Measurements from ENCODE around the gene C14orf119.

Gene C14orf119

GRCh38 chr14:23060536-23061260 is 34.6 kb upstream of the C14orf119 start:
- no peak for DNase-seq (ENCODE audit: low read depth)

DNA sequence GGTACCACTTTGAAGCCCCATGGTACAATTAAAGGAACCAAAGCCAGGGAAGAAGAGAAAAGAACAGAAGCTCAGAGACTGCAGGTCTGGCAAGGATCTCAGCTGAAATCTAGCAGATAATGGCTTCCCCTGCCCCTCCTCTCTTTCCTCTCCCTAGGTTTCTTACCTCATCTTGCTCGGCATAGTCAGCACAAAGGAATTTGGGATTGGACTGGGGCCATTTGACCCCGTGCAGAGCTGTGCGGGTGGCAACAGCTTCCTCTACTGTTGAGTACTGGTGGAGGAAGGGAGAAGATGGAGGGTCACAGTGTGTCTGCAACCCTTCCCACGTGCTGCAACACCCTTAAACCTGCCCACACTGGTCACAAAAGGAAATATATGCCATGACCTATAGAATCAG is 33.3 kb upstream of the C14orf119 start:
- peak; percentile 98 for DNase-seq (ENCODE audit: low read depth)

DNA sequence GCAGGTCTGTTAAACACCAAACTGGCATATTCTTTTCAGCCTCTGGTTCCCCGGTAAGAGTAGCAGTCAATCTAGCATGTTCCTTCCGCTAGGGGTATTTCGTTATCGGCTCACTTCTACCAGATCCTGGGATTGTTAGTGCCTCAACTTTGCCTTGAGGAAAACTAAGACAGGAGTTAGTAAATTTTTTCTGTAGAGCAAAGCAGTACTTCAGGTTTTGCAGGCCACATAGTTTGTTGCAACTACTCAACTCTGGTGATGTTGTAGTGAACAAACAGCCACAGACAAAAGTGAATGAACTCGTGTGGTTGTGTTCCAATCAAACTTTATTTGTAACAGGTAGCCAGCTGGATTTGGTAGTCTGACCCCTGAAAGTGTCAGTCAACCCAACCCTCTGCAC is 31.7 kb upstream of the C14orf119 start:
- DNase-seq (ENCODE audit: low read depth), result no peak

- no peak for DNase-seq (ENCODE audit: low read depth)
These were observed 28.9 kb upstream of the C14orf119 start for GRCh38 chr14:23066368-23066767.

DNA sequence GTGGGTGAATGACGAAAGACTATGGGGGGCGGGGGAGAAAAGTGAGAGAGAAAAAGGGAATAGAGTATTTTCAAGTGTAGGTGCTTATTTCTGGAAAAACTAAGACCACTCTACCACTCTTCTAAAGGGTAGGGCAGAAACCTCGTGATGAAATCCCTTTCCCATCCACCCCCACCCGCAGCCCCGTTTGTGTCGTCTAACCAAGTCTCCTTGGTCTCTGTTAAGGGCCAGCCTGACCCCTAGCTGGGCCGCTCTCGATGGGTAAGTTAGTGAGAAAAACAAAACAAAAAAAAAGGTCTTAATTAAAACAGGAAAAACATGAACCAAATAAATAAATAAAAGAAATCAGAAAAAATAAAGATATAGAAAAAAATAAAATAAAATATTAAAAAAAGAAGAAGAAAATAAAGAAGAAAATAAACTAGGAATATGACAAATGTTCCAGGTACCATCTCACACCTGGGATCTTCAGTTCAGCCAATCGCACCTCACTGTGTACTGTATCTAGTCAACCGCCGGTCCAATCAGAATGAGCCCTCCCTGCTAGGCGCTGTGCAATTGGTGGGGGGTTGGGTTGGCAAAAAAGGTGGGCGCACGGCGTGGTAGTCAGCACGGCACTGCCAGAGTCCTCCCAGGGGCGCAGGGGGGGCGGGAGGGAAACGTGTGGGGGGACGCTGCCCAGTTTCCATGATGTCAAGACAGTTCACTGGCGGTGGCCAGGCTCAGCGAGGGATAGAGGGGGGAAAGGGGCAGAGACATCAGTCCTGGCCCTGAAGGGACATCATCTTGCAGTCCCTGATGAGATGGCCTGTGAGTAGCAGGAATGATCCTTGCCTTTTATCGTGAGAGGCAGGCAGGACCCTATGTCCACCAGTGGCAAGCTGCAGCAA is 28.2 kb upstream of the C14orf119 start:
- no peak for DNase-seq (ENCODE audit: low read depth)

- DNase-seq (ENCODE audit: low read depth), result no peak
These were observed 27.2 kb upstream of the C14orf119 start for GRCh38 chr14:23067847-23068788.

DNA sequence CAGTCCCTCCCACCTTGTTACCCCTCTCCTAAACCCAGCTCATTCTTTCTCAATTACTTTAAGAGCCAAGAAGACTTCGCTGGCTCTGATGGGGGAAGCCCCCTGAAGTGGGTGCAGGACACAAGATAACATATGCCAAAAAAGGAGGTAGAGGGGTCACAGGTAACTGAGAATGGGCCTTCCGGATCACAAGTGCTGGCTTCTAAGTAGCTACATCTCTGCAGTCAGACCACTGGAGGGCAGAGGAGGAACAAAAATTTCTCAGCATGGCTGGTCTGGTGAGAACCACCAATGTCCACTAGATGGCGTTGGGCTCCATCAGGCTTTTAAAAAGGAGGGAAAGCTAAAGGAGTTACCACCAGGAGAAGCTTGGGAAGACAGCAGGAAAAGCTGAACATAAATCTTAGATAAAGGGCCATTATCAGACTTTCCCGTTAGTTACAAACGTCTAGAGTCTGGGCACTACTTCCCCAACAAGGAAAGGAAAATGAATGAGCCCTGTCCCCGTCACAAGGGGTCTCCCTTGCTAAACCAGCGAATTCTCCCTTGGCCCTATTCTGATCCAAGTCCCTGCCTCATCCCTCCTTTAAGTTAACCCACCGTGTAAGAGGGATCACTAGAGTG is 26.4 kb upstream of the C14orf119 start:
- peak; percentile 93 for DNase-seq (ENCODE audit: low read depth)

DNA sequence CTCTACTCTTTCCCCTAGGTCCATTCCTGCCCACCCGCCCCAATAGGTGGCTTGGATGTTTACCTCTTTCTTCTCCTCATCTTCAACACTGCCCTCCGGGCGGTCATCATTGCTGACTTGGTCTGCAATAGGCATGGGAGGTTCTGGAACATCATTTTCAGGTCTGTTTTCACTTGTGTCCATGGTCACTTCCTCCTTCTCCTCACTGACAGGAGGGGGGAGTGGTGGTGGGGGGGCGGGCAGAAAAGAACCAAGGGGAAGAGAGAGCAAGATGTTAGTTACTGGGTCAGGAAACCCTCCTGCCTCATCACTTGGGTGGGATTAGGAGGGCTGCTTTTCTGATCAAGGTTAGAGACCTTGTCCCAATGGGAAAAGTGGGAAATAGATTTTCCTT is 25.9 kb upstream of the C14orf119 start:
- DNase-seq (ENCODE audit: low read depth), result no peak

GRCh38 chr14:23070262-23071129 is 24.8 kb upstream of the C14orf119 start:
- DNase-seq (ENCODE audit: low read depth), result peak; percentile 64

DNA sequence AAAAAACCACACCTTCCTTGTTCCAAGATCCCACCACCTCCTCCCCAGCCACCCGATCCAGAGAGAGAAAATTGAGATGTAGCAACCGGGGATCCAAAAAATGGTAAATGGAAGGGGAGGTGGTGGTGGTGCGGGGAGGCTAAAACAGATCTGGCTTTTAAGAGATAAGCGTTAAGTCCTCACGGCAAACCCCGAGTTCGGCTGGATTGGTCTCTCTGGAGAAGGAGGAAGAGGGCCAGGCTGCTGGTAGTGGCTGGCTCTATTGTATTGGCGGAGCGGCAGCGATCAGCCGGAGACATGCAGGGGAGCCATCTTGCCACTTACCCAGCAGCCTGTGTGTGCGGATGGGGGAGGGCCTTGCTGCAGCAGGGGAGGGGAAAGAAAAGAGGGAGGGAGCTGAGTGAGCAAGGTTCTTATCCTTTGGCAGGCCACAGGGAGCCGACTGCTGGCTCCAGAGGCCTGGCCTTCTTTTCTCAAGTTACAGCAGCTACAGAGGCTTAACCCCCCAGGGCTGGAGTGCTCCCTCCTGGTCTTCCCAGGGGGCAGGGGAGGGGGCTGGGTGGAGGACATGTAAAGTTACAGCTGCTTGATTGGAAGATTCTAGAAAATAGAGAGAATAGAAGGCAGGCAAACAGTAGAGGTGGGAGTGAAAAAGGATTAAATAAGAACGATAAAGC is 23.9 kb upstream of the C14orf119 start:
- DNase-seq (ENCODE audit: low read depth), result peak; percentile 96

DNA sequence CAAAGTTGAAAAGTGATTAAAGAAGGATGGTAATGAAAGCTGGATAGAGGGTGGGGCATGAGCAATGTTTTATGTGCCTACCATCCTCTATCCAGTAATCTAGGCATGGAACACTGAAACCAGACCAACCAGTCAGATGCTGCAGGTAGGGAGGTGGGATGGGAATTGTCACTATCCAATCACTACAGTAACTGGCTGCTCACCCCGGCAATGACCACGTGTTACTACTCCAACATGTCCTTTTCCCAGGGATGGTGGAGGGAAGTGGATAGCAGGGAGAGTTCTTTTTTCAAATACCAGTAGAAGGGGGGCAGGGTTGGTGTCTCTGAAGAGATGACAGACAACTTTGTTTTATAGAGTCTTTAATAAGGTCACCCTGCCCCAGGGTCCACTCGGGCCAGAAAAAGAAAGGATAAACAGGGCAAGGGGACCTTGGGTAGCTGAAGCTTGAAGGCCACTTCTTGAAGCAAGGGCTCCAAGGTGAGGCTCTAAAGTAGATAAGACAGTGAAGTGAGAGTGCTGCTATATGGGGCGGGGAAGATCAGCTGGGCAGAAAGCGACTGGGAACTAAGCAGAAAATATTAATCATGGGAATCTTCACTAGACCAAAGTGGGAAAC is 23.3 kb upstream of the C14orf119 start:
- no peak for DNase-seq (ENCODE audit: low read depth)

DNA sequence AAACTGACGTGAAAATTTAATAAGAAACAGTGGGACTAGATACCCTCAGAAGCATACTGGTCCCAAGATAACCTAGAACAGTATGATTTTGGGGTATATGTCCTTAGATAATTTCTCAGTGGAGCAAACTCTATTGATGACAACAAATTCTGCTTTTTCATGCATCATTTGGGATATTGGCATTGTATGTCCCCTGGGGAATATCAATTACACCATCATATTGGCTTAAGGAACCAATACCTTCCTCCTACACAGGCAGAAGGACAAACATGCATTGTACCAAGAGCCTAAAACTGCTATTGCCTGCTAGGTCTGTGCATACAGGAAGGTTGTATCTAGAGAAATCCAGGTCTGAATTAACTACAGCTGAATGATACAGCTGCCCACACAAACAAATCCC is 20.4 kb upstream of the C14orf119 start:
- DNase-seq (ENCODE audit: low read depth), result no peak

DNA sequence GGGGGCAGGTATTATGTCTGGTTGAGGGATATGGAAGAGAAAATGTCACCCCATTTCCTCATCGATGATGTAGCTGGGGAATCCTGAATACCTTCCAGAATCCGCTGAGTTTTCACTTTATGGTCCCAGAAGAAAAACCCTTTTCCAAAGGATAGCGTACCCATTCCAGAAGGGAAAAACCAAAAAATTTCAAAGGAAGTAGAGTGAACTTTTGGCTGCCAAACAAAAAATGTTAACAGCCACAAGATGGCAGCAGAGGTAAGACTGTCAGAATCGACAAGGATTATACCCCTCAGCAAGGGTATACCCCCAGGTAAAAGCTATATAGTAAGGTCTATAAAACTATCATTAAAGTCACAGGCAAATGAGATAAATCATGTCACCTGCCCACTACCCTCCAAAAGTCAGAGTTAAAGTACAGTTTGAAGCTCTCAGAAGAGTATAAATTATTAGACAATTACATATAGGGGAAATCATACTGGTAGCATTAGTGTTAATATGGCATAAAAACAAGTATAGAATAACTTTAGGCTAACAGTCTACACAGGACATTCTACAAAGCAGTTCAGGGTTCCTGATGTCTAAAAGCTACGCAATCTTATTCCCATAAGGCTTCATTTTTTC is 18.4 kb upstream of the C14orf119 start:
- DNase-seq (ENCODE audit: low read depth), result no peak

DNA sequence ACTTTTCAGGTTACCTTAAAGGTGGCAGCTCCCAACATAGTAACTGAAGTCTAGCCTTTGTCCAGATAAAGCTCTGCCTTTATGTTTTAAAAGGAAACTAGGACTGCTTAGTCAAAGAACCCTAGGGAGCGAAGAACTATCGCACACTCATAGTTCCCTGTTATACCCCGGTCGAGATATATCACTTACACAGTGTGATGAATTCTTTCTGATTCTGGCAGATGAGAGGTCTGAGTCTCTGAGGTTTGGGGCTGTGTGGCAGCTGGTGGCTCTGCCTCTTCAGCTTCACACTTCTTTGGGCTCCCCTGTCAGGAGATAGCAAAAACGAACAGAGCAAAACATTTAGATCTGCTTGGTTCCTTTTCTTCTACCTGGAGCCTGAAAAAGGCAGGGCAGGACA is 17.3 kb upstream of the C14orf119 start:
- DNase-seq (ENCODE audit: low read depth), result no peak

GRCh38 chr14:23078692-23079116 is 16.6 kb upstream of the C14orf119 start:
- DNase-seq (ENCODE audit: low read depth), result peak; percentile 97

GRCh38 chr14:23079716-23080115 is 15.6 kb upstream of the C14orf119 start:
- DNase-seq (ENCODE audit: low read depth), result peak; percentile 65

DNA sequence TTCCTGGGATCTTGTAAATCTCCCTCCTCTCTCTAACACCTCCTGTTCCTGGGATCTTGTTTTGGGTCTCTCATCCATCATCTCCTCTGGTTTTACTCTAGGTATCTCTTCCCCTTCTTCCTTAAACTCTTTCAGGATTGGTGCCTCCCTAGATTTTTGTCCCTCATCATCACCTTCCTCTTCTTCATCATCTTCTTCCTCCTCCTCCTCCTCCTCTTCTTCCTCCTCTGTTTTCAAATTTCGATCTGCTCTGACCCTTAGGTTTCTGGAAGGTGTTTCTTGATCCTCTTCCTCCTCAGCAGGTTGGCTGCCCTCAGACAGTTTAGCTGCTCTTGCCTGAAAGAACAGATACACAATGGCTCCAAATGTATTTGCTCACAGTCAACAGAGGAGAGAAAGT is 14.8 kb upstream of the C14orf119 start:
- no peak for DNase-seq (ENCODE audit: low read depth)

DNA sequence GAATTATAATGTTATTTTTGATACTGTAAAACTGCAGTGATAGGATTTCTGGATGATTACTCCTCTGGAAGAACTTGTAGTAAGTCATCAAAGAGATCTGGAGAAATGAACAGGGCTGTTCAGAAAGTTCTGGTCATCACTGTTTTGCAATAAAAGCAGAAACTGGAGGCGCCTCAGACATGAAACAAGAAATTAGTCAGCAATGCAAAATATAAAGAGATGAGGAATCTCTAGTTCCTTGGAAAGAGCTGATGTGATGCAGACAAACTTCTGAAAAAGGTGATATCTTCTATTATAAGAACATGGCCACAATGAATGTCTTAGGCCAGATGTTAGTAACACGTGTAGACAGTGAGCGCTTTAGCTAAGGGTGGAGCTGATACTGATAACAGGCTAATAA is 9.8 kb upstream of the C14orf119 start:
- peak; percentile 83 for DNase-seq (ENCODE audit: low read depth)

GRCh38 chr14:23086565-23086964 is 8.7 kb upstream of the C14orf119 start:
- no peak for DNase-seq (ENCODE audit: low read depth)
